ENCODE measurements around the gene ENTPD8. TPM values are rescaled to one million over a fixed set of nuclear protein-coding genes. Genes with fewer than 3 reads are reported as not detected.

The ENTPD8 gene
- total and polyA plus RNA-seq, 2 of the 13 experiments (the other 11 are each of a cell fraction or from before 2014, with no cell fraction given) = 0.26 to 0.44 TPM

- Histone ChIP-seq H3K36me3 (replicated peaks in 1 of 2; ENCODE audit: control insufficient read depth in 1 of 2, insufficient read depth in 2 of 2, low read length in 2 of 2) (no peaks in the 10 kb centered on the region), H4K20me1 (ENCODE audit: insufficient read depth, low read length) (no peaks in the 10 kb centered on the region), H2AFZ (ENCODE audit: low read length) (peak overlapping the region; percentile 63), H3K27me3 (ENCODE audit: control insufficient read depth in 1 of 2, insufficient read depth in 2 of 2, low read length in 2 of 2) (no peaks in the 10 kb centered on the region; a peak in 1 of 5 replicates), H3K79me2 (ENCODE audit: insufficient read depth, low read length) (peaks cover 18% of the 10 kb centered on the region), H3K9me3 (ENCODE audit: low read length) (no peaks in the 10 kb centered on the region), H3K9ac (ENCODE audit: insufficient read depth, low read depth, low read length) (peak overlapping the region; percentile 88), H3K4me2 (ENCODE audit: low read depth, low read length) (peak overlapping the region; percentile 96), H3K27ac (ENCODE audit: extremely low read length, insufficient read depth, low read length) (peak overlapping the region; percentile 69), H3K4me1 (ENCODE audit: insufficient read depth, low read length) (peaks cover 21% of the 10 kb centered on the region), H3K4me3 (replicated peaks in 1 of 3; ENCODE audit: insufficient read depth in 1 of 3, low read depth in 2 of 3, low read length in 3 of 3) (peak overlapping the region; percentile 66 to 99 (median 96))
- WGBS (ENCODE audit: low lambda C conversion rate) = 2% methylated on average over 10 of the region's 11 CpGs
- no peak for ATAC-seq
- POLR2A ChIA-PET = interaction anchor here (1.1 to 3.2 kb wide), 7 partner anchors 14 to 167 kb away, joined by 4 to 26 read pairs (median 7); partner anchors contain the start of genes ENTPD8, MRPL41, NELFB and NSMF
- TSS peak; percentile 69 for BruUV-seq (replicated peaks)
- DNase-seq (ENCODE audit: low spot score) = no peak
- in situ Hi-C loops (cut with HindIII; ENCODE audit: extremely low pct_ligation_motif_present, low pct_unique_long_range_greater_than_20kb) = no loop called here
- FAIRE-seq = no peak
- intact Hi-C loops (cut with micrococcal nuclease; ENCODE audit: unreplicated experiment) = no loop called here
- CTCF ChIA-PET (ENCODE audit: low intra/inter-chr PET ratio, low total read pairs) = no interaction called here
- TF ChIP-seq TEF (CRISPR knock-in tag; IDR thresholded peaks at IDR 0.05) (no peak), ZNF609 (CRISPR knock-in tag; IDR thresholded peaks at IDR 0.05; ENCODE audit: borderline replicate concordance) (no peak), ZNF552 (CRISPR knock-in tag; IDR thresholded peaks at IDR 0.05; ENCODE audit: borderline replicate concordance) (no peak), RBFOX2 (IDR thresholded peaks at IDR 0.05; ENCODE audit: low read depth, low read length) (no peak), ZNF569 (CRISPR knock-in tag; IDR thresholded peaks at IDR 0.05; ENCODE audit: borderline replicate concordance) (no peak), RBM39 (IDR thresholded peaks at IDR 0.05; ENCODE audit: low read depth, low read length, poor library complexity, severe bottlenecking) (no peak), PLRG1 (conservative IDR thresholded peaks at IDR 0.05) (no peak), LCORL (IDR thresholded peaks at IDR 0.05) (no peak), LCORL (CRISPR knock-in tag; IDR thresholded peaks at IDR 0.05) (0 out of 2 replicates have a peak, but pooled peaks have one; percentile 5), ZNF746 (CRISPR knock-in tag; IDR thresholded peaks at IDR 0.05) (0 out of 2 replicates have a peak, but pooled peaks have one; percentile 2)
- TF ChIP-seq, protein P1, sequence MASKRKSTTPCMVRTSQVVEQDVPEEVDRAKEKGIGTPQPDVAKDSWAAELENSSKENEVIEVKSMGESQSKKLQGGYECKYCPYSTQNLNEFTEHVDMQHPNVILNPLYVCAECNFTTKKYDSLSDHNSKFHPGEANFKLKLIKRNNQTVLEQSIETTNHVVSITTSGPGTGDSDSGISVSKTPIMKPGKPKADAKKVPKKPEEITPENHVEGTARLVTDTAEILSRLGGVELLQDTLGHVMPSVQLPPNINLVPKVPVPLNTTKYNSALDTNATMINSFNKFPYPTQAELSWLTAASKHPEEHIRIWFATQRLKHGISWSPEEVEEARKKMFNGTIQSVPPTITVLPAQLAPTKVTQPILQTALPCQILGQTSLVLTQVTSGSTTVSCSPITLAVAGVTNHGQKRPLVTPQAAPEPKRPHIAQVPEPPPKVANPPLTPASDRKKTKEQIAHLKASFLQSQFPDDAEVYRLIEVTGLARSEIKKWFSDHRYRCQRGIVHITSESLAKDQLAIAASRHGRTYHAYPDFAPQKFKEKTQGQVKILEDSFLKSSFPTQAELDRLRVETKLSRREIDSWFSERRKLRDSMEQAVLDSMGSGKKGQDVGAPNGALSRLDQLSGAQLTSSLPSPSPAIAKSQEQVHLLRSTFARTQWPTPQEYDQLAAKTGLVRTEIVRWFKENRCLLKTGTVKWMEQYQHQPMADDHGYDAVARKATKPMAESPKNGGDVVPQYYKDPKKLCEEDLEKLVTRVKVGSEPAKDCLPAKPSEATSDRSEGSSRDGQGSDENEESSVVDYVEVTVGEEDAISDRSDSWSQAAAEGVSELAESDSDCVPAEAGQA (IDR thresholded peaks at IDR 0.05; ENCODE audit: low read depth) = no peak
- TF ChIP-seq, protein P1 (CRISPR knock-in tag; IDR thresholded peaks at IDR 0.05; ENCODE audit: borderline replicate concordance) = no peak
Observed at GRCh38 chr9:137421838-137422603, 19.1 kb downstream of the ENTPD8 start.
